ENCODE data around the gene SPIN2A.
"Not testable (repeated sequence)": the region's sequence is repeated elsewhere in the genome, so short reads cannot be mapped to it uniquely, and the experiment has no call there.

Gene SPIN2A

GRCh38 chrX:57137073-57137472 is at the start of gene SPIN2A:
Gene SPIN2A, minus strand, starts transcription at chrX:57137397. Its CDS starts 800 bp downstream, at chrX:57136597.
- H3K4me1 Mint-ChIP-seq (ENCODE audit: low read depth); H3K4me3 Mint-ChIP-seq; H3K27me3 Mint-ChIP-seq; H3K9me3 Mint-ChIP-seq (ENCODE audit: low read depth); H3K27ac Mint-ChIP-seq; H3K36me3 Mint-ChIP-seq: not testable (repeated sequence)

DNA sequence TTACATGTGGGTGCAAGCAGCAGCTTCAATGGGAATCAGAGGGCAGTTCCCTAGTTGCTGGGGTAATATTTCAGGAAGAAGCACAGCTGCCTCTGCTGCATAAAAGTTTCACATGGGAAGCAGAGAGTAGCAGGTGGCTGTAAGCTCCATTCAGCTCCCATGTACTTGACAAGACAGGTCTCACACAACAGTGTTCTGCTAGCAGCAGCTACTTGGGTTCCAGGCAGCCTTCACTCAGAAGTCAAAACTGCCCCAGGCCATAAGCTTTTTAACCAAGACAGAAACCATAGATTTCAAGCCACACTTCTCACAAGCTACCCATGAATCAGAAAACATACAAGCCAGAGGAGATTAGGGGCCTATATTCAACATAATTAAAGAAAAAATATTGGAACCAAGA is 41.4 kb upstream of the SPIN2A start:
- H3K4me3 Mint-ChIP-seq = no peak overlapping the region

GRCh38 chrX:57177070-57177469 is 39.9 kb upstream of the SPIN2A start:
- Mint-ChIP-seq H3K9me3 (ENCODE audit: low read depth) (no peaks in the 10 kb centered on the region), H3K27me3 (no peaks in the 10 kb centered on the region), H3K27ac (no peak overlapping the region), H3K4me1 (ENCODE audit: low read depth) (no peaks in the 10 kb centered on the region), H3K4me3 (no peak overlapping the region), H3K36me3 (no peaks in the 10 kb centered on the region)

More for the DNA sequence above, 41.4 kb upstream of the SPIN2A start:
- no peaks in the 10 kb centered on the region for H3K27me3 Mint-ChIP-seq
- no peaks in the 10 kb centered on the region for H3K36me3 Mint-ChIP-seq
- H3K9me3 Mint-ChIP-seq (ENCODE audit: low read depth) = no peaks in the 10 kb centered on the region
- no peaks in the 10 kb centered on the region for H3K4me1 Mint-ChIP-seq (ENCODE audit: low read depth)
- no peak overlapping the region for H3K27ac Mint-ChIP-seq

DNA sequence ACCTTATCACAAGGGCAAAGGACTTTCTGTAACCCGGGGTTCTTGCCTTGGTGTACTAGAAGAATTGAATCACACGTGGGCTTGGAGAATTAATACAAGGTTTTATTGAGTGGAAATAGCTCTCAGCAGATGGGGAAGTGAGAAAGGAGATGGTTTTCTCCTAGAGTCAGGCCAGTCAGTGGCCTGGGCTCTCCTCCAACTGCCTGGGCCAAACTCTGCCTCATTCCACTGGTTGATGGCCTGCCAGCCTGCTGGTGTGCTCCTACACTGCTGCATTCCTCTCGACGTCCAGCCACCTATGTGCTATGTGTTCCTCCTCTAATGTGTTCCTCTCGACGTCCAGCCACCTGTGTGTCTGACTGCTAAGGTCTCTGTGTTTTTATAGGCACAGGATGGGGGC is 35.3 kb upstream of the SPIN2A start:
- no peak overlapping the region for H3K4me3 Mint-ChIP-seq
- H3K27me3 Mint-ChIP-seq = no peaks in the 10 kb centered on the region
- no peaks in the 10 kb centered on the region for H3K4me1 Mint-ChIP-seq (ENCODE audit: low read depth)
- H3K27ac Mint-ChIP-seq = no peak overlapping the region
- no peaks in the 10 kb centered on the region for H3K9me3 Mint-ChIP-seq (ENCODE audit: low read depth)
- no peaks in the 10 kb centered on the region for H3K36me3 Mint-ChIP-seq

GRCh38 chrX:57156397-57157049 is 19.3 kb upstream of the SPIN2A start:
- Mint-ChIP-seq H3K4me3 (no peak overlapping the region), H3K9me3 (ENCODE audit: low read depth) (no peaks in the 10 kb centered on the region), H3K36me3 (peaks cover 14% of the 10 kb centered on the region), H3K4me1 (ENCODE audit: low read depth) (peaks cover 3% of the 10 kb centered on the region), H3K27me3 (no peaks in the 10 kb centered on the region), H3K27ac (no peak overlapping the region)

DNA sequence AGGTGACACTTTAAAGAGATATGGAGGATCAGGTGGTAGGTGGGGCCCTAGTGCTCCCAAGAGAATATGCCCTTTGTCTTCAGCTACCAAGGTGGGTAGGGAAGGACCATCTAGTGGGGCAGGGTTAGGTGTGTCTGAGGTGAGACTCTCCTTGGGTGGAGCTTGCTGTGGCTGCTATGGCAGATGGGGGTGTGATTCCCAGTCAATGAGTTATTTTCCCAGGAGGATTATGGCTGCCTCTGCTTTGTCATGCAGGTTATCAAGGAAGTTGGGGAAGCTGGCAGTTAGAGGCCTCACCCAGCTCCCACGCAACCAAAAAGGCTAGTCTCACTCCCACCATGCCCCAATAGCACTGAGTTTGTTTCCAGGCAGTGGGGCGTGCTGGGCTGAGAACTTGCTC is 18.0 kb upstream of the SPIN2A start:
- Mint-ChIP-seq H3K27ac (no peak overlapping the region), H3K27me3 (no peaks in the 10 kb centered on the region), H3K4me3 (no peak overlapping the region)

GRCh38 chrX:57152222-57152621 is 15.0 kb upstream of the SPIN2A start:
- not testable (repeated sequence) for H3K27me3 Mint-ChIP-seq; H3K9me3 Mint-ChIP-seq (ENCODE audit: low read depth); H3K4me1 Mint-ChIP-seq (ENCODE audit: low read depth); H3K4me3 Mint-ChIP-seq; H3K27ac Mint-ChIP-seq
- peaks cover 19% of the 10 kb centered on the region for H3K36me3 Mint-ChIP-seq

More for the DNA sequence above, 18.0 kb upstream of the SPIN2A start:
- Mint-ChIP-seq H3K4me1 (ENCODE audit: low read depth) (peaks cover 3% of the 10 kb centered on the region), H3K9me3 (ENCODE audit: low read depth) (no peaks in the 10 kb centered on the region), H3K36me3 (peaks cover 12% of the 10 kb centered on the region)

- H3K4me1 Mint-ChIP-seq (ENCODE audit: low read depth) = peaks cover 8% of the 10 kb centered on the region
- H3K9me3 Mint-ChIP-seq (ENCODE audit: low read depth) = no peaks in the 10 kb centered on the region
- peaks cover 4% of the 10 kb centered on the region for H3K36me3 Mint-ChIP-seq
- no peak overlapping the region for H3K4me3 Mint-ChIP-seq
- no peaks in the 10 kb centered on the region for H3K27me3 Mint-ChIP-seq
- no peak overlapping the region for H3K27ac Mint-ChIP-seq
Measured at GRCh38 chrX:57138674-57139073, 1.5 kb upstream of the SPIN2A start.

DNA sequence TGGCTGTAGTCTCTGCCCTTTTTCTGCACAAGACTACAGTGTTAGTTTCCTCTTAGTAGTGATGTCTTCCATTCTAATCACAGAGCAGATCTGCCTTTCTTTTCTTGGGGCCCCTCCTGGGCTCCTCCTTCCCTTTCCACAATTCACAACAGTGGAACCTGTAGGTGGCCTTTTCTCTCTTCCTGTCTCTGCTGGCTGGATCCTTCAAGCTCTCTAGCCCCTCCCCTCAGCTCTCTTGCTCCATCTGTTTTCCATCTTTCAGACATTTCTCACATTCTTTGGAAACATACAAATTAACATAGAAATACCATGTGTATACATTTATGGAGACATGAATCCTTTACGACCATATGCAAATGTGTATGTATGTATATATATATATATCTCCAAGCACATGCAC is 304 bp upstream of the SPIN2A start:
- Mint-ChIP-seq H3K4me3 (no peak overlapping the region), H3K9me3 (ENCODE audit: low read depth) (no peaks in the 10 kb centered on the region), H3K4me1 (ENCODE audit: low read depth) (peaks cover 8% of the 10 kb centered on the region), H3K36me3 (peaks cover 4% of the 10 kb centered on the region), H3K27ac (no peak overlapping the region), H3K27me3 (no peaks in the 10 kb centered on the region)

DNA sequence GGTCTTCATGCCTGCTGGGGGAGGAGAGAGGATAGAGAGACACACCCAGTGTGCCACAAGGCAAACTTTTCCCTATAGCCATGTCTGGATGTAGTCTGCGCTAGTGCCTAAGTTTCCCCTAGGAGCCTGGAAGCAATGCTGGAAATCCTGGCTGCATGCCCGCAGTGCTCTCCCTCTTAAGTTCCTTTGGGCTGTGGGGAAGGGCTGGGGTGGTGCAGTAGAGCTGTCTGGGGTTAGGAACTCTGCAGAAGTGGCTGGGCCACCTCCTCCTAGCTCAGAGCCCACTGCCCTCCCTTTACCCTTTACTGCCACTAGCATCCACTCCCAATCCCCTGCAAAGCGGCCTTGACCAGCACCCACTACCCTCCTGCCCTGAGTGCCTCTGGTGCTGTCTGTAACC is 608 bp downstream of the SPIN2A start:
- not testable (repeated sequence) for H3K36me3 Mint-ChIP-seq; H3K27ac Mint-ChIP-seq; H3K4me3 Mint-ChIP-seq; H3K9me3 Mint-ChIP-seq (ENCODE audit: low read depth); H3K27me3 Mint-ChIP-seq; H3K4me1 Mint-ChIP-seq (ENCODE audit: low read depth)

- Mint-ChIP-seq H3K27ac (no peak overlapping the region), H3K9me3 (ENCODE audit: low read depth) (no peaks in the 10 kb centered on the region), H3K36me3 (peaks cover 4% of the 10 kb centered on the region)
Measured at GRCh38 chrX:57135287-57135686, 1.9 kb downstream of the SPIN2A start.

DNA sequence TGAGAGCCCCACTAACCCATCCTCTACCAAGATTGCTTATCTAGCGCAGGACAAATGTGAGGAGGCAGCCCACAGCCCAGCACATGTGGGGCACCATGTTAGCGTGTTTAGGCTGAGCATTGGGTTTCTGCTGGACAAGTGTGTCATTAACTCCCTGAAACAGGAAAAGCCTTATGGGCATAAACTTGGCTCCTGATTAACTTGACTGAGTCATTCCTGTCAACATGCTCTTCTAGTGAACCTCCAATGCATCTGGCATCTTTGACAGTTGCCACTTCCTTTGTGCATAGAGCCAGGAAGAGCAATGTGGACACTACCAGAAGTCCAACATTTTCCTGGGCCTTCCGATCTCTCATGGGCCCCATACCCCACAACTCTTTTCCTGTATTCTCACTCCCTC is 2.5 kb downstream of the SPIN2A start:
- Mint-ChIP-seq H3K4me1 (ENCODE audit: low read depth) (no peaks in the 10 kb centered on the region), H3K36me3 (peaks cover 4% of the 10 kb centered on the region), H3K4me3 (no peak overlapping the region), H3K27ac (no peak overlapping the region), H3K9me3 (ENCODE audit: low read depth) (no peaks in the 10 kb centered on the region), H3K27me3 (no peaks in the 10 kb centered on the region)

More at GRCh38 chrX:57135287-57135686, 1.9 kb downstream of the SPIN2A start:
- H3K4me1 Mint-ChIP-seq (ENCODE audit: low read depth) = no peaks in the 10 kb centered on the region
- no peak overlapping the region for H3K4me3 Mint-ChIP-seq
- no peaks in the 10 kb centered on the region for H3K27me3 Mint-ChIP-seq

DNA sequence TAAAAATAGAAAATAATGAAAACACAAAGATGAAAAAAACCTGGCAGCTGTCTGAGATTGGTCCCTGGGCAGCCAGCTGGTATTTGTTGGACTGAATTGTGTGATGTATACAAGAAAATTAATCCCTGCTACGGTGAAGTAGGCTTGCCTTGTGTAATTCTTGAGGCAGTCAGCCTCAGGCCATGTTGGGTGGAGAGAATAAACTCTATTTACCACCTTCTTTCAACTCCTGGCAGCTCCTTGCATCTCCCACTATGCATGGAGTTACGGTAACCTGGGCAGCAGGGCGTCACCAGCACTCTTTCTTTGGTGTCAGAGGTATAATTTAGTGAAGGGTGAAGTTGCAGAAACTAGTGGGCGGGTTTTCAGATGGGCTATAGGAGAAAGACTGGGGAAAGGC is 3.5 kb downstream of the SPIN2A start:
- Mint-ChIP-seq H3K4me1 (ENCODE audit: low read depth) (no peaks in the 10 kb centered on the region), H3K36me3 (peaks cover 4% of the 10 kb centered on the region), H3K9me3 (ENCODE audit: low read depth) (no peaks in the 10 kb centered on the region), H3K4me3 (no peak overlapping the region), H3K27me3 (no peaks in the 10 kb centered on the region), H3K27ac (no peak overlapping the region)

GRCh38 chrX:57133284-57133683 is 3.9 kb downstream of the SPIN2A start:
- not testable (repeated sequence) for H3K27me3 Mint-ChIP-seq; H3K4me3 Mint-ChIP-seq; H3K4me1 Mint-ChIP-seq (ENCODE audit: low read depth); H3K36me3 Mint-ChIP-seq; H3K9me3 Mint-ChIP-seq (ENCODE audit: low read depth); H3K27ac Mint-ChIP-seq

- no peaks in the 10 kb centered on the region for H3K4me1 Mint-ChIP-seq (ENCODE audit: low read depth)
- no peaks in the 10 kb centered on the region for H3K27me3 Mint-ChIP-seq
- no peak overlapping the region for H3K27ac Mint-ChIP-seq
- H3K4me3 Mint-ChIP-seq = no peak overlapping the region
- H3K9me3 Mint-ChIP-seq (ENCODE audit: low read depth) = no peaks in the 10 kb centered on the region
- no peaks in the 10 kb centered on the region for H3K36me3 Mint-ChIP-seq
Measured at GRCh38 chrX:57132046-57132445, 5.2 kb downstream of the SPIN2A start.

DNA sequence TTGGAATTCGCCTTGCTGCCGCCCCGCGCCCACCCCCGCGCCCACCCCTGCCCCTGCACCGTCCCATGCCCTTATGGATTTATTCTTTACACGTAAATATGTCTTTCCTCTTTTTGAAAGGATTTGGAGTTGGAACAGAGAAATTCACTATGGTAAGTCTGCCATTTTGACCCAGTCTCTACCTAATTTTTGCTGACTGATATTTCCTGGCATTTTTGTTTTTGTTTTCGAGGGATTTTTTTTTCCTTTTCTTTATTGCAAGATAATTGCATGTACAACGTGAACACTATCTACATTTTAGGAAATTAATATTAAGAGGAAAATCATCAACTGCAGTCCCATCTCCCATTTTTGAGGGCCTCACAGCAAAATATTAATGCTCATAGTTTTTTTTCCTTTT is 15.4 kb downstream of the SPIN2A start:
- H3K27ac Mint-ChIP-seq = peak overlapping the region; percentile 85
- H3K4me1 Mint-ChIP-seq (ENCODE audit: low read depth) = peaks cover 12% of the 10 kb centered on the region
- H3K27me3 Mint-ChIP-seq = no peaks in the 10 kb centered on the region
- H3K36me3 Mint-ChIP-seq = peaks cover 7% of the 10 kb centered on the region
- no peaks in the 10 kb centered on the region for H3K9me3 Mint-ChIP-seq (ENCODE audit: low read depth)
- H3K4me3 Mint-ChIP-seq = peak overlapping the region; percentile 91
